Smooth muscle cell (in vitro differentiated cells): ENCODE results near the gene FUT4. TPM values are rescaled to one million over a fixed set of nuclear protein-coding genes. Genes with fewer than 3 reads are reported as not detected.

ENCODE experiments used
- DNase-seq: peaks from one replicate; lab custom pipeline; 2025; ENCODE audit not compliant: unreplicated experiment; lab: John Stamatoyannopoulos, UW
- H2AFZ ChIP-seq: fragments of 200-600 bp; sonication (generic); 2 replicates; pipeline ENCODE4 v1.6.0; 2016; ENCODE audit warnings: antibody characterized with exemption, low read depth, mild to moderate bottlenecking
- H3F3A ChIP-seq: fragments of 200-600 bp; sonication (generic); 2 replicates; pipeline ENCODE4 v1.6.0; 2017; ENCODE audit warnings: antibody characterized with exemption, low read depth
- H3K27ac ChIP-seq: fragments of 200-600 bp; sonication (generic); 2 replicates; pipeline ENCODE4 v1.5.1; 2016; ENCODE audit warnings: low read depth, mild to moderate bottlenecking
- H3K27me3 ChIP-seq: fragments of 200-600 bp; sonication (generic); 2 replicates; pipeline ENCODE4 v1.6.1; 2016; ENCODE audit warnings: low read depth, mild to moderate bottlenecking
- H3K36me3 ChIP-seq: fragments of 200-600 bp; sonication (generic); 2 replicates; pipeline ENCODE4 v1.5.1; 2016; ENCODE audit warnings: low read depth
- H3K4me1 ChIP-seq: fragments of 200-600 bp; sonication (generic); 2 replicates; pipeline ENCODE4 v1.5.1; 2016; ENCODE audit warnings: low read depth
- H3K4me2 ChIP-seq: fragments of 200-600 bp; sonication (generic); 2 replicates; pipeline ENCODE4 v1.6.0; 2016; ENCODE audit warnings: mild to moderate bottlenecking
- H3K4me3 ChIP-seq: fragments of 200-600 bp; sonication (generic); 2 replicates; pipeline ENCODE4 v1.5.1; 2016; ENCODE audit warnings: mild to moderate bottlenecking
- H3K79me2 ChIP-seq: fragments of 200-600 bp; sonication (generic); 2 replicates; pipeline ENCODE4 v1.6.0; 2016; ENCODE audit warnings: low read depth, mild to moderate bottlenecking
- H3K9ac ChIP-seq: fragments of 200-600 bp; sonication (generic); 2 replicates; pipeline ENCODE4 v1.6.0; 2016; ENCODE audit warnings: low read depth
- H3K9me3 ChIP-seq: fragments of 200-600 bp; sonication (generic); replicated peaks from 2 replicates; pipeline ENCODE4 v1.5.1; 2016; ENCODE audit warnings: low read depth
- H4K20me1 ChIP-seq: fragments of 200-600 bp; sonication (generic); 2 replicates; pipeline ENCODE4 v1.6.0; 2016; ENCODE audit warnings: low read depth
- CTCF ChIP-seq: fragments of 200-600 bp; sonication (generic); IDR thresholded peaks from 2 replicates; pipeline ENCODE4 v1.5.1; 2017; ENCODE audit warnings: borderline replicate concordance, mild to moderate bottlenecking, antibody characterized with exemption; ENCODE audit not compliant: insufficient read depth, poor library complexity, severe bottlenecking
- WGBS: methylation state at CpG from one replicate; pipeline ENCODE4 v1.1.7; 2016; ENCODE audit warnings: low lambda C conversion rate; 5-methylcytosine and 5-hydroxymethylcytosine counted together
- polyA plus RNA-seq: library from polyadenylated mRNA; unstranded; fragments of >200 nt; fragmentation: Nextera tagmentation; extraction: Ambion mirVana; gene quantifications from 2 replicates; pipeline ENCODE4 v1.2.1, GENCODE V29; 2016
- total RNA-seq: library from RNA; depleted of rRNA; stranded (reverse); fragments of >200 nt; gene quantifications from 2 replicates; pipeline ENCODE4 v1.2.3, GENCODE V29; 2014

The FUT4 gene
- total and polyA plus RNA-seq, 2 experiments from 2014 or later, result 5.1 to 5.7 TPM

- H3K4me3 ChIP-seq, result no peak overlapping the region
- TF ChIP-seq CTCF, result no peak
- H3K79me2 ChIP-seq, result peaks cover 4% of the 10 kb centered on the region
- 100% methylated on average over 1 of the region's 1 CpG for WGBS
- H3K36me3 ChIP-seq, result no peaks in the 10 kb centered on the region
- H3F3A ChIP-seq, result no peaks in the 10 kb centered on the region
- H4K20me1 ChIP-seq, result no peaks in the 10 kb centered on the region
- H2AFZ ChIP-seq, result no peak overlapping the region
- H3K9ac ChIP-seq, result no peak overlapping the region
- DNase-seq, result no peak
- H3K9me3 ChIP-seq, result no peaks in the 10 kb centered on the region
- peaks cover 3% of the 10 kb centered on the region for H3K4me1 ChIP-seq
- no peaks in the 10 kb centered on the region for H3K27me3 ChIP-seq
- H3K4me2 ChIP-seq, result no peak overlapping the region
- no peak overlapping the region for H3K27ac ChIP-seq
These were observed 14.7 kb downstream of the FUT4 start for GRCh38 chr11:94558468-94558867.

GRCh38 chr11:94558932-94559331, 15.2 kb downstream of the FUT4 start:
- H3K27ac ChIP-seq, result no peak overlapping the region
- no peaks in the 10 kb centered on the region for H3K36me3 ChIP-seq
- TF ChIP-seq CTCF, result no peak
- no peak overlapping the region for H3K9ac ChIP-seq
- no peaks in the 10 kb centered on the region for H3K27me3 ChIP-seq
- DNase-seq, result no peak
- 91% methylated on average over 4 of the region's 4 CpGs for WGBS
- peaks cover 4% of the 10 kb centered on the region for H3K79me2 ChIP-seq
- no peak overlapping the region for H2AFZ ChIP-seq
- H3K4me1 ChIP-seq, result peaks cover 3% of the 10 kb centered on the region
- no peak overlapping the region for H3K4me3 ChIP-seq
- no peaks in the 10 kb centered on the region for H3K9me3 ChIP-seq
- no peak overlapping the region for H3K4me2 ChIP-seq
- H4K20me1 ChIP-seq, result no peaks in the 10 kb centered on the region
- H3F3A ChIP-seq, result no peaks in the 10 kb centered on the region

GRCh38 chr11:94559361-94559760, 15.6 kb downstream of the FUT4 start:
- H3K4me3 ChIP-seq, result no peak overlapping the region
- no peak for TF ChIP-seq CTCF
- no peak overlapping the region for H3K9ac ChIP-seq
- H3K27me3 ChIP-seq, result no peaks in the 10 kb centered on the region
- H3K27ac ChIP-seq, result no peak overlapping the region
- no peaks in the 10 kb centered on the region for H4K20me1 ChIP-seq
- H3K4me1 ChIP-seq, result peaks cover 3% of the 10 kb centered on the region
- WGBS, result 95% methylated on average over 2 of the region's 2 CpGs
- no peak overlapping the region for H2AFZ ChIP-seq
- H3K79me2 ChIP-seq, result peaks cover 4% of the 10 kb centered on the region
- no peaks in the 10 kb centered on the region for H3K36me3 ChIP-seq
- DNase-seq, result no peak
- H3F3A ChIP-seq, result no peaks in the 10 kb centered on the region
- H3K9me3 ChIP-seq, result no peaks in the 10 kb centered on the region
- no peak overlapping the region for H3K4me2 ChIP-seq

- H3K4me2 ChIP-seq, result no peak overlapping the region
- H3K9ac ChIP-seq, result no peak overlapping the region
- no peaks in the 10 kb centered on the region for H3K9me3 ChIP-seq
- DNase-seq, result no peak
- H3K36me3 ChIP-seq, result no peaks in the 10 kb centered on the region
- no peak overlapping the region for H3K4me3 ChIP-seq
- H2AFZ ChIP-seq, result no peak overlapping the region
- H3K79me2 ChIP-seq, result no peaks in the 10 kb centered on the region
- no peak overlapping the region for H3K27ac ChIP-seq
- TF ChIP-seq CTCF, result no peak
- 100% methylated on average over 3 of the region's 3 CpGs for WGBS
- no peaks in the 10 kb centered on the region for H3K27me3 ChIP-seq
- no peaks in the 10 kb centered on the region for H3F3A ChIP-seq
- H4K20me1 ChIP-seq, result no peaks in the 10 kb centered on the region
- peaks cover 3% of the 10 kb centered on the region for H3K4me1 ChIP-seq
These were observed 17.1 kb downstream of the FUT4 start for GRCh38 chr11:94560834-94561233.
